Hindlimb muscle (tissue), 1 donor: ENCODE results near the gene MASP1. TPM values are rescaled to one million over a fixed set of nuclear protein-coding genes. Genes with fewer than 3 reads are reported as not detected.

Experiments used
- polyA plus RNA-seq: library from polyadenylated mRNA; unstranded; fragments of 120-200 nt; gene quantifications from one replicate; pipeline ENCODE4 v1.2.1, GENCODE V29; 2013; ENCODE audit not compliant: insufficient read length

The MASP1 gene
- polyA plus RNA-seq, 1 donor = 5.4 TPM

Other genes starting within 250 kb of the MASP1 start
- 7.6 TPM for gene RPL39L, start 152.2 kb downstream of the MASP1 start, polyA plus RNA-seq
- not detected for gene RTP1, start 94.3 kb downstream of the MASP1 start, polyA plus RNA-seq
- 0.25 TPM for gene RTP4, start 76.6 kb upstream of the MASP1 start, polyA plus RNA-seq